HepG2 (cell line): ENCODE measurements around the gene MACROD2. TPM values are rescaled to one million over a fixed set of nuclear protein-coding genes. Genes with fewer than 3 reads are reported as not detected.
A peak's percentile ranks its signal among the peaks of the same experiment; 100 is the strongest.

Experiments
- ARID4A ChIP-seq: sonication (generic); formaldehyde crosslinking; IDR thresholded peaks from 2 replicates; pipeline ENCODE4 v1.5.0; 2020; ENCODE audit warnings: mild to moderate bottlenecking, missing genetic modification reagents, borderline replicate concordance
- ATF5 ChIP-seq: sonication (generic); formaldehyde crosslinking; IDR thresholded peaks from 2 replicates; pipeline ENCODE4 v1.4.0; 2020; ENCODE audit warnings: mild to moderate bottlenecking, low read depth, missing genetic modification reagents
- FOSL1 ChIP-seq: sonication (generic); formaldehyde crosslinking; IDR thresholded peaks from 2 replicates; pipeline ENCODE4 v1.9.0; 2021; ENCODE audit warnings: missing genetic modification reagents, borderline replicate concordance
- GATA4 ChIP-seq: sonication (generic); IDR thresholded peaks from 2 replicates; pipeline ENCODE4 v1.6.1; 2016; ENCODE audit warnings: antibody characterized with exemption, low read depth, borderline replicate concordance
- PCBP1 ChIP-seq: fragments of 200-400 bp; formaldehyde crosslinking; IDR thresholded peaks from 2 replicates; pipeline ENCODE4 v1.6.1; 2017; ENCODE audit warnings: mild to moderate bottlenecking, low read depth, low read length, borderline replicate concordance
- RCOR2 ChIP-seq: IDR thresholded peaks from 2 replicates; pipeline ENCODE4 v1.6.1; 2016; ENCODE audit warnings: missing biosample characterization, missing genetic modification reagents
- THYN1 ChIP-seq: sonication (generic); formaldehyde crosslinking; IDR thresholded peaks from 2 replicates; pipeline ENCODE4 v1.8.1; 2023; ENCODE audit warnings: low read depth, mild to moderate bottlenecking, moderate library complexity, missing genetic modification reagents, borderline replicate concordance
- ZNF225 ChIP-seq: sonication (generic); formaldehyde crosslinking; IDR thresholded peaks from 2 replicates; pipeline ENCODE4 v1.4.0; 2020; ENCODE audit warnings: mild to moderate bottlenecking, missing genetic modification reagents
- ZNF44 ChIP-seq: sonication (generic); formaldehyde crosslinking; IDR thresholded peaks from 2 replicates; pipeline ENCODE4 v1.5.1; 2020; ENCODE audit warnings: mild to moderate bottlenecking, missing genetic modification reagents
- ZNF615 ChIP-seq: sonication (generic); formaldehyde crosslinking; IDR thresholded peaks from 2 replicates; pipeline ENCODE4 v1.5.0; 2020; ENCODE audit warnings: mild to moderate bottlenecking, missing genetic modification reagents, borderline replicate concordance
- polyA plus RNA-seq, 8 experiments: library from polyadenylated mRNA; depleted of rRNA in 3 of 8; stranded (reverse) in 7 of 8; unstranded in 1 of 8; fragments of >200 nt; fragmentation: Illumina TruSeq in 4 of 8; extraction: Trizol in 4 of 8; gene quantifications; 2 replicates each; pipeline versions ENCODE4 v1.2.1 to v1.2.3, GENCODE V29; 2011 to 2016; ENCODE audit warnings: low read depth in 4 of 8, missing spikeins in 1 of 8, mixed read lengths in 1 of 8; ENCODE audit not compliant: insufficient read depth in 1 of 8
- total RNA-seq, 5 experiments: library from RNA; depleted of rRNA; stranded (reverse); fragments of >200 nt; fragmentation: Illumina TruSeq; extraction: Trizol; gene quantifications; 2 replicates each; pipeline ENCODE4 v1.2.3, GENCODE V29; 2016; ENCODE audit warnings: low read depth in 1 of 5
- TF ChIP-seq, protein P1 (sequence below): sonication (generic); formaldehyde crosslinking; IDR thresholded peaks from 2 replicates; pipeline ENCODE4 v1.5.0; 2020; ENCODE audit warnings: mild to moderate bottlenecking, missing genetic modification reagents, borderline replicate concordance
- TF ChIP-seq, protein P2 (sequence below): sonication (generic); IDR thresholded peaks from 2 replicates; pipeline ENCODE4 v1.6.1; 2016; ENCODE audit warnings: low read depth, borderline replicate concordance
- TF ChIP-seq, protein P3 (sequence below): sonication (generic); formaldehyde crosslinking; conservative IDR thresholded peaks from 2 replicates; pipeline ENCODE4 v1.5.0; 2020; ENCODE audit warnings: missing genetic modification reagents
- TF ChIP-seq, protein P4 (sequence below): sonication (generic); formaldehyde crosslinking; IDR thresholded peaks from 2 replicates; pipeline ENCODE4 v1.8.0; 2022; ENCODE audit warnings: missing genetic modification reagents, mild to moderate bottlenecking, inconsistent platforms, borderline replicate concordance
- TF ChIP-seq, protein P5 (sequence below): sonication (generic); formaldehyde crosslinking; IDR thresholded peaks from 2 replicates; pipeline ENCODE4 v1.8.1; 2023; ENCODE audit warnings: mild to moderate bottlenecking, missing genetic modification reagents

The MACROD2 gene
- total and polyA plus RNA-seq, 2 of the 13 experiments (the other 11 are each of a cell fraction or from before 2014, with no cell fraction given) = 0.13 to 0.51 TPM

- TF ChIP-seq, protein P1, sequence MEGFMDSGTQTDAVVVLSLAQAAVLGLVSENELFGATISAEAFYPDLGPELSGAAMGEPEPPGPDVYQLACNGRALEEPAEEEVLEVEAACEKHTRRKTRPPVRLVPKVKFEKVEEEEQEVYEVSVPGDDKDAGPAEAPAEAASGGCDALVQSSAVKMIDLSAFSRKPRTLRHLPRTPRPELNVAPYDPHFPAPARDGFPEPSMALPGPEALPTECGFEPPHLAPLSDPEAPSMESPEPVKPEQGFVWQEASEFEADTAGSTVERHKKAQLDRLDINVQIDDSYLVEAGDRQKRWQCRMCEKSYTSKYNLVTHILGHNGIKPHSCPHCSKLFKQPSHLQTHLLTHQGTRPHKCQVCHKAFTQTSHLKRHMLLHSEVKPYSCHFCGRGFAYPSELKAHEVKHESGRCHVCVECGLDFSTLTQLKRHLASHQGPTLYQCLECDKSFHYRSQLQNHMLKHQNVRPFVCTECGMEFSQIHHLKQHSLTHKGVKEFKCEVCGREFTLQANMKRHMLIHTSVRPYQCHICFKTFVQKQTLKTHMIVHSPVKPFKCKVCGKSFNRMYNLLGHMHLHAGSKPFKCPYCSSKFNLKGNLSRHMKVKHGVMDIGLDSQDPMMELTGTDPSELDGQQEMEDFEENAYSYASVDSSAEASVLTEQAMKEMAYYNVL (CRISPR knock-in tag) = peak; percentile 69; the same call in 1 of the 2 replicates
- TF ChIP-seq ZNF225 = no peak
- TF ChIP-seq ATF5 (CRISPR knock-in tag) = no peak
- no peak for TF ChIP-seq ZNF615 (CRISPR knock-in tag)
- no peak for TF ChIP-seq THYN1 (CRISPR knock-in tag)
- peak; percentile 40; the same call in 1 of the 2 replicates for TF ChIP-seq FOSL1 (CRISPR knock-in tag)
- TF ChIP-seq, protein P2, sequence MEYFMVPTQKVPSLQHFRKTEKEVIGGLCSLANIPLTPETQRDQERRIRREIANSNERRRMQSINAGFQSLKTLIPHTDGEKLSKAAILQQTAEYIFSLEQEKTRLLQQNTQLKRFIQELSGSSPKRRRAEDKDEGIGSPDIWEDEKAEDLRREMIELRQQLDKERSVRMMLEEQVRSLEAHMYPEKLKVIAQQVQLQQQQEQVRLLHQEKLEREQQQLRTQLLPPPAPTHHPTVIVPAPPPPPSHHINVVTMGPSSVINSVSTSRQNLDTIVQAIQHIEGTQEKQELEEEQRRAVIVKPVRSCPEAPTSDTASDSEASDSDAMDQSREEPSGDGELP = peak; percentile 86; the same call in 1 of the 2 replicates
- TF ChIP-seq, protein P3, sequence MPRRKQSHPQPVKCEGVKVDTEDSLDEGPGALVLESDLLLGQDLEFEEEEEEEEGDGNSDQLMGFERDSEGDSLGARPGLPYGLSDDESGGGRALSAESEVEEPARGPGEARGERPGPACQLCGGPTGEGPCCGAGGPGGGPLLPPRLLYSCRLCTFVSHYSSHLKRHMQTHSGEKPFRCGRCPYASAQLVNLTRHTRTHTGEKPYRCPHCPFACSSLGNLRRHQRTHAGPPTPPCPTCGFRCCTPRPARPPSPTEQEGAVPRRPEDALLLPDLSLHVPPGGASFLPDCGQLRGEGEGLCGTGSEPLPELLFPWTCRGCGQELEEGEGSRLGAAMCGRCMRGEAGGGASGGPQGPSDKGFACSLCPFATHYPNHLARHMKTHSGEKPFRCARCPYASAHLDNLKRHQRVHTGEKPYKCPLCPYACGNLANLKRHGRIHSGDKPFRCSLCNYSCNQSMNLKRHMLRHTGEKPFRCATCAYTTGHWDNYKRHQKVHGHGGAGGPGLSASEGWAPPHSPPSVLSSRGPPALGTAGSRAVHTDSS (CRISPR knock-in tag) = no peak
- TF ChIP-seq ZNF44 (CRISPR knock-in tag) = no peak
- TF ChIP-seq, protein P4, sequence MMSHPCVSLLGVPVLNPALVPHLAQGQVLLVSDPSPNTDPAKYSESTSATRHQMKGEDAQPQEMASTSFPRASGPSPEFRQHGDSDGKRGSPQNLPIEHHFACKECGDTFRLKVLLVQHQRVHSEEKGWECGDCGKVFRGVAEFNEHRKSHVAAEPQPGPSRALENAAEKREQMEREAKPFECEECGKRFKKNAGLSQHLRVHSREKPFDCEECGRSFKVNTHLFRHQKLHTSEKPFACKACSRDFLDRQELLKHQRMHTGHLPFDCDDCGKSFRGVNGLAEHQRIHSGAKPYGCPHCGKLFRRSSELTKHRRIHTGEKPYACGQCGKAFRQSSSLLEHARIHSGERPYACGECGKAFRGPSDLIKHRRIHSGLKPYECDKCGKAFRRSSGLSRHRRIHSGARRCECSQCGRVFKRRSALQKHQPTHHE (CRISPR knock-in tag) = no peak
- peak; percentile 85; the same call in 1 of the 2 replicates for TF ChIP-seq RCOR2 (CRISPR knock-in tag)
- TF ChIP-seq GATA4 = peak; percentile 92; the same call in 1 of the 2 replicates
- no peak for TF ChIP-seq PCBP1
- TF ChIP-seq, protein P5, sequence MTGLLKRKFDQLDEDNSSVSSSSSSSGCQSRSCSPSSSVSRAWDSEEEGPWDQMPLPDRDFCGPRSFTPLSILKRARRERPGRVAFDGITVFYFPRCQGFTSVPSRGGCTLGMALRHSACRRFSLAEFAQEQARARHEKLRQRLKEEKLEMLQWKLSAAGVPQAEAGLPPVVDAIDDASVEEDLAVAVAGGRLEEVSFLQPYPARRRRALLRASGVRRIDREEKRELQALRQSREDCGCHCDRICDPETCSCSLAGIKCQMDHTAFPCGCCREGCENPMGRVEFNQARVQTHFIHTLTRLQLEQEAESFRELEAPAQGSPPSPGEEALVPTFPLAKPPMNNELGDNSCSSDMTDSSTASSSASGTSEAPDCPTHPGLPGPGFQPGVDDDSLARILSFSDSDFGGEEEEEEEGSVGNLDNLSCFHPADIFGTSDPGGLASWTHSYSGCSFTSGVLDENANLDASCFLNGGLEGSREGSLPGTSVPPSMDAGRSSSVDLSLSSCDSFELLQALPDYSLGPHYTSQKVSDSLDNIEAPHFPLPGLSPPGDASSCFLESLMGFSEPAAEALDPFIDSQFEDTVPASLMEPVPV (CRISPR knock-in tag) = no peak
- no peak for TF ChIP-seq ARID4A (CRISPR knock-in tag)
These were observed 990.8 kb downstream of the MACROD2 start (continued) for GRCh38 chr20:14986026-14986655.
